Immature natural killer cell (primary cell): Measurements from ENCODE around the gene CPD. TPM values are rescaled to one million over a fixed set of nuclear protein-coding genes. Genes with fewer than 3 reads are reported as not detected.
"Not testable (repeated sequence)": the region's sequence is repeated elsewhere in the genome, so short reads cannot be mapped to it uniquely, and the experiment has no call there.

Experiments used
- DNase-seq, 3 donors: peaks; one replicate each; pipeline ENCODE4 v3.0.0; 2022; ENCODE audit warnings: mixed read lengths in 1 of 3
- H3K27ac Mint-ChIP-seq, 6 donors: one replicate each; pipeline ENCODE4 v1.8.0; 2020; ENCODE audit warnings: mixed read lengths in 6 of 6, mild to moderate bottlenecking in 5 of 6, inconsistent platforms in 4 of 6, moderate library complexity in 3 of 6
- H3K27me3 Mint-ChIP-seq, 3 donors: one replicate each; pipeline ENCODE4 v1.8.0; 2020 to 2021; ENCODE audit warnings: low read depth in 3 of 3, mild to moderate bottlenecking in 3 of 3, mixed read lengths in 3 of 3, moderate library complexity in 3 of 3, inconsistent platforms in 1 of 3
- H3K36me3 Mint-ChIP-seq, 3 donors: one replicate each; pipeline ENCODE4 v1.8.0; 2020; ENCODE audit warnings: mixed read lengths in 3 of 3, inconsistent platforms in 2 of 3, mild to moderate bottlenecking in 2 of 3
- H3K4me1 Mint-ChIP-seq, 2 donors: one replicate each; pipeline ENCODE4 v1.8.0; 2020; ENCODE audit warnings: inconsistent platforms in 2 of 2, mild to moderate bottlenecking in 2 of 2, mixed read lengths in 2 of 2, moderate library complexity in 1 of 2
- H3K4me3 Mint-ChIP-seq, 5 donors: one replicate each; pipeline ENCODE4 v1.8.0; 2020; ENCODE audit warnings: mild to moderate bottlenecking in 5 of 5, mixed read lengths in 5 of 5, inconsistent platforms in 3 of 5, moderate library complexity in 3 of 5
- H3K9me3 Mint-ChIP-seq, 6 donors: one replicate each; pipeline ENCODE4 v1.8.0; 2020; ENCODE audit warnings: mild to moderate bottlenecking in 6 of 6, mixed read lengths in 6 of 6, inconsistent platforms in 4 of 6, moderate library complexity in 3 of 6
- polyA plus RNA-seq, 3 donors: library from polyadenylated mRNA; unstranded; fragments of 300-500 nt; fragmentation: Illumina TruSeq; gene quantifications; one replicate each; pipeline ENCODE4 v1.2.3, GENCODE V29; 2021

Gene CPD
- polyA plus RNA-seq, 3 donors from 2014 or later: 22.0 to 37.4 (median 24.8) TPM

GRCh38 chr17:30436729-30437128 is 58.0 kb downstream of the CPD start:
- DNase-seq: no peak
- Mint-ChIP-seq H3K36me3 (peaks cover 24 to 38% (median 30%) of the 10 kb centered on the region in 3 donors), H3K4me1 (peaks cover 6 to 8% of the 10 kb centered on the region in 2 donors), H3K9me3 (no peaks in the 10 kb centered on the region), H3K4me3 (no peak overlapping the region), H3K27ac (peak overlapping the region in 1 of 6 donors; percentile 28), H3K27me3 (peaks cover 0 to 5% (median 2%) of the 10 kb centered on the region in 3 donors)

GRCh38 chr17:30443721-30444120 is 65.0 kb downstream of the CPD start:
- no peak for DNase-seq
- H3K4me3 Mint-ChIP-seq: no peak overlapping the region
- H3K4me1 Mint-ChIP-seq: peaks cover 5 to 11% of the 10 kb centered on the region in 2 donors
- peaks cover 24 to 36% (median 31%) of the 10 kb centered on the region in 3 donors for H3K36me3 Mint-ChIP-seq
- H3K27me3 Mint-ChIP-seq: no peaks in the 10 kb centered on the region
- H3K27ac Mint-ChIP-seq: peak overlapping the region in 1 of 6 donors; percentile 5
- H3K9me3 Mint-ChIP-seq: no peaks in the 10 kb centered on the region

GRCh38 chr17:30446640-30447039 is 67.9 kb downstream of the CPD start:
- H3K4me1 Mint-ChIP-seq: peaks cover 5 to 11% of the 10 kb centered on the region in 2 donors
- not testable (repeated sequence) for H3K27me3 Mint-ChIP-seq, H3K4me3 Mint-ChIP-seq, DNase-seq, H3K9me3 Mint-ChIP-seq
- H3K27ac Mint-ChIP-seq: peak overlapping the region in 2 of 6 donors; percentile 39 to 66
- H3K36me3 Mint-ChIP-seq: peaks cover 31 to 42% (median 38%) of the 10 kb centered on the region in 3 donors

DNA sequence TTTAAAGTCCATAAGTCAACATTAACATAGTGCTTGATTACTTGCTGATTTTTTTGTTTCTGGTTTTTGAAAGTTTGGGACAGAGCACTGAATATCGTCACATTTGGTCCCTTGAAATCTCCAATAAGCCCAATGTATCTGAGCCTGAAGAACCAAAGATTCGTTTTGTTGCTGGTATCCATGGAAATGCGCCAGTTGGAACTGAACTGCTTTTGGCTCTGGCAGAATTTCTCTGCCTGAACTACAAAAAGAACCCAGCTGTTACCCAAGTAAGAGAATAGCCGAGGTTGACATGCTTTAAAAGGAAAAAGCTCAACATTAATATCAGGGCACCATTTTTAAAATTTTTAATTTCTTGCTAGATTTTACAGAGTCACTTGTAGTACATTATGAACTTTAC is 70.8 kb downstream of the CPD start:
- no peak for DNase-seq
- no peaks in the 10 kb centered on the region for H3K9me3 Mint-ChIP-seq
- peaks cover 36 to 42% (median 38%) of the 10 kb centered on the region in 3 donors for H3K36me3 Mint-ChIP-seq
- H3K4me3 Mint-ChIP-seq: no peak overlapping the region
- peaks cover 6 to 11% of the 10 kb centered on the region in 2 donors for H3K4me1 Mint-ChIP-seq
- no peak overlapping the region for H3K27ac Mint-ChIP-seq
- H3K27me3 Mint-ChIP-seq: peaks cover 0 to 2% (median 2%) of the 10 kb centered on the region in 3 donors

DNA sequence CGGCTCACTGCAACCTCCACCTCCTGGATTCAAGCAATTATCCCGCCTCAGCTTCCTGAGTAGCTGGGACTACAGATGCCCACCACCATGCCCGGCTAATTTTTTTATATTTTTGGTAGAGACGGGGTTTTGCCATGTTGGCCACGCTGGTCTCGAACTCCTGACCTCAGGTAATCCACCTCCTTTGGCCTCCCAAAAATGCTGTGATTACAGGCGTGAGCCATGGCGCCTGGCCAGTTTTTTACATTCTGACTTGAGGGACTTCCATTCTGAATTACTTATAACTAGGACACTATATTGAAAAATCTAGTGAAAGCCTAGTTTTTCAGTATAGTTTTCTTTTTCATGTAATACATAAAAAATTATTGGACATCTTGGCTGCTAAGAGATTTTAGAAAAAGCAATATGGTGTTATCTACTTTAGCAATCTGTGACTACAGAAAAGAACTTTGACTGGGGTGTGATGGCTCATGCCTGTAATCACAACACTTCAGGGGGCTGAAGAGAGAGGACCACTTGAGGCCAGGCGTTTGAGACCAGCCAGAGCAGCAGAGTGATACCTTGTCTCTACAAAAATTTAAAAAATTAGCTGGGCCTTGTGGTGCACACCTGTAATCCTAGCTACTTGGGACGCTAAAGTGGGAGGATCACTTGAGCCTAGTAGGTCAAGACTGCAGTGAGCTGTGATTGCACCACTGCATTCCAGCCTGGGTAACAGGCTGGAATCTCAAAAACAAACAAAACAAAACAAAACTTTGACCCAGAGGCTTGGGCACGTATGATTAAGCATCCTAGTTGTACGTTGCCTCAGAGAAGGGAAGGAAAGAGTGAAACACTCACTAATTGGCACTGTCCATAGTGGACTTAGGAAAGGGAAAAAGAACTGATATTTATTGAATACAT is 71.6 kb downstream of the CPD start:
- H3K4me1 Mint-ChIP-seq: peaks cover 7 to 11% of the 10 kb centered on the region in 2 donors
- H3K9me3 Mint-ChIP-seq: no peaks in the 10 kb centered on the region
- peaks cover 0 to 2% (median 2%) of the 10 kb centered on the region in 3 donors for H3K27me3 Mint-ChIP-seq
- H3K36me3 Mint-ChIP-seq: peaks cover 36 to 43% (median 37%) of the 10 kb centered on the region in 3 donors
- no peak for DNase-seq
- H3K4me3 Mint-ChIP-seq: no peak overlapping the region
- H3K27ac Mint-ChIP-seq: peak overlapping the region in 1 of 6 donors; percentile 34

DNA sequence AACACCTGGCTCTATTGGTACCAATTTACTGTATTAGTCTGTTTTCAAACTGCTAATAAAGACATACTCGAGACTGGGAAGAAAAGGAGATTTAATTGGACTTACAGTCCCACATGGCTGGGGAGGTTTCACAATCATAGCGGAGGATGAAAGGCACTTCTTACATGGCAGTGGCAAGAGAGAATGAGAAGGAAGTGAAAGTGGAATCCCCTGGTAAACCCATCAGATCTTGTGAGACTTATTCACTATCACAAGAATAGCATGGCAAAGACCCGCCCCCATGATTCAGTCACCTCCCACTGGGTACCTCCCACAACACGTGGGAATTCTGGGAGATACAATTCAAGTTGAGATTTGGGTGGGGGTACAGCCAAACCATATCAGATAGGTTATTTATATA is 75.9 kb downstream of the CPD start:
- H3K4me3 Mint-ChIP-seq: no peak overlapping the region
- H3K9me3 Mint-ChIP-seq: no peaks in the 10 kb centered on the region
- H3K4me1 Mint-ChIP-seq: peaks cover 0 to 2% of the 10 kb centered on the region in 2 donors
- H3K36me3 Mint-ChIP-seq: peaks cover 38 to 44% (median 39%) of the 10 kb centered on the region in 3 donors
- H3K27me3 Mint-ChIP-seq: peaks cover 2 to 3% (median 2%) of the 10 kb centered on the region in 3 donors
- no peak overlapping the region for H3K27ac Mint-ChIP-seq
- no peak for DNase-seq

GRCh38 chr17:30458371-30458770 is 79.6 kb downstream of the CPD start:
- Mint-ChIP-seq H3K9me3 (no peaks in the 10 kb centered on the region), H3K27me3 (peaks cover 0 to 3% (median 2%) of the 10 kb centered on the region in 3 donors), H3K27ac (no peak overlapping the region), H3K4me1 (peaks cover 0 to 2% of the 10 kb centered on the region in 2 donors), H3K36me3 (peaks cover 32 to 47% (median 36%) of the 10 kb centered on the region in 3 donors), H3K4me3 (no peak overlapping the region)
- DNase-seq: no peak

GRCh38 chr17:30458797-30459413 is 80.2 kb downstream of the CPD start:
- H3K4me3 Mint-ChIP-seq, DNase-seq, H3K9me3 Mint-ChIP-seq, H3K27ac Mint-ChIP-seq, H3K4me1 Mint-ChIP-seq, H3K27me3 Mint-ChIP-seq: not testable (repeated sequence)
- peaks cover 32 to 48% (median 36%) of the 10 kb centered on the region in 3 donors for H3K36me3 Mint-ChIP-seq

DNA sequence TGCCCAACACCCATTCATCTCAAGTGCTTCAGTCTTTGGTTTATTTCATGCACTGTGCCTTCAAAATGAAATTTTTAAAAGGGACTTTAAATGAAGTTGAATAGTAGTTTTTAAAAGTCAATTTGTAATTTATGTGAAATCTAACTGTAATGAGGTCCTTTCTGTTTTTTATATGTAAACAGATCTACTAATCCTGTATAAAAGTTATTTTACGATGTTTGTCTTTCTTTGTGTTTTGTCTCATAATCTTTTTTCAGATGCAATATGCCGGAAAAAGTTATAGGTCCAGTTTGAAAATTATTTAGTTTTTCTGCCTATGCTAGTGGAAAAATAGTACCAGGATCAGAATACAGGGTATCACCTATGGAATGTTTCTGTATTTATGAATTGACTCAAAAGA is 89.7 kb downstream of the CPD start:
- H3K9me3 Mint-ChIP-seq: no peaks in the 10 kb centered on the region

DNA sequence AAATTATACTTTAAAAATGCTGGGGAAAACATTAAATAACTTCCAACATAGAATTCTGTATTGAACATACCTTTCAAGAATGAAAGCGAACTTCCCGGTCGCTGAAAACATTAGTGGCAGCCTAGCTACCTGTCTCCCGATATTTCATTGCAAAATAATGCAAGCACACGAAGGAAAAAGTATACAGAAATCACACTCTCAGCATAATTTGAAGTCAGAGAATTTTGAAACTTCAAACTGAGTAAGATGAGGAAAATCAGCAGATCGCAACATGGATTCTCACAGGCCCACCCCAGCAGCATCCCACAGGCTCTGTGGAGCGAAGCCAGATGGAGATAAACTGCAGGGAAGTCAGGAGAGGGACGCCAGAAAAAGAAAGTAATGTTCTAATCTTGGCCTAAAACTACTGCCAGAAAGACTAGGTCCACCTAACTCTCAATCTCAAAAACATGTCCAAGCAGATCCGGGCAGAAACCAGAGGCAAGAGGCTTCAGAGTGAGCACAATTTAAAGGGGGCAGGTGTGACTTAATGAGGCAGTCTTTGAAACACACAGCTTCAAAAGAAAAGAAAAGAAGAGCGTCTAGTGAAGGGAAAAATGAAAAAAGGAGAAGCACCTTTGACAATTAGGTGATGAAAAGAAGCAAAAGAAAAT is 93.6 kb downstream of the CPD start:
- no peak for DNase-seq
- no peaks in the 10 kb centered on the region for H3K36me3 Mint-ChIP-seq
- H3K27ac Mint-ChIP-seq: no peak overlapping the region
- peaks cover 16 to 18% of the 10 kb centered on the region in 2 donors for H3K4me1 Mint-ChIP-seq
- no peak overlapping the region for H3K4me3 Mint-ChIP-seq
- H3K9me3 Mint-ChIP-seq: no peaks in the 10 kb centered on the region
- peaks cover 2 to 6% (median 4%) of the 10 kb centered on the region in 3 donors for H3K27me3 Mint-ChIP-seq

More for the DNA sequence above, 89.7 kb downstream of the CPD start:
- DNase-seq: no peak
- Mint-ChIP-seq H3K27ac (no peak overlapping the region), H3K36me3 (peaks cover 6 to 13% (median 9%) of the 10 kb centered on the region in 3 donors), H3K4me1 (no peaks in the 10 kb centered on the region), H3K4me3 (no peak overlapping the region), H3K27me3 (peaks cover 0 to 2% (median 0%) of the 10 kb centered on the region in 3 donors)

GRCh38 chr17:30475206-30475605 is 96.5 kb downstream of the CPD start:
- Mint-ChIP-seq H3K27ac (peak overlapping the region in 1 of 6 donors; percentile 96), H3K4me3 (no peak overlapping the region), H3K4me1 (peaks cover 29 to 40% of the 10 kb centered on the region in 2 donors), H3K27me3 (peaks cover 4 to 6% (median 5%) of the 10 kb centered on the region in 3 donors), H3K9me3 (no peaks in the 10 kb centered on the region), H3K36me3 (no peaks in the 10 kb centered on the region)
- no peak for DNase-seq

GRCh38 chr17:30476726-30477082 is 98.0 kb downstream of the CPD start:
- Mint-ChIP-seq H3K4me1 (peaks cover 29 to 50% of the 10 kb centered on the region in 2 donors), H3K4me3 (peak overlapping the region; percentile 95 to 99 (median 98)), H3K27ac (peak overlapping the region; percentile 93 to 99 (median 98)), H3K27me3 (peaks cover 4 to 6% (median 5%) of the 10 kb centered on the region in 3 donors), H3K9me3 (no peaks in the 10 kb centered on the region), H3K36me3 (peaks cover 0 to 7% (median 5%) of the 10 kb centered on the region in 3 donors)
- DNase-seq: no peak

DNA sequence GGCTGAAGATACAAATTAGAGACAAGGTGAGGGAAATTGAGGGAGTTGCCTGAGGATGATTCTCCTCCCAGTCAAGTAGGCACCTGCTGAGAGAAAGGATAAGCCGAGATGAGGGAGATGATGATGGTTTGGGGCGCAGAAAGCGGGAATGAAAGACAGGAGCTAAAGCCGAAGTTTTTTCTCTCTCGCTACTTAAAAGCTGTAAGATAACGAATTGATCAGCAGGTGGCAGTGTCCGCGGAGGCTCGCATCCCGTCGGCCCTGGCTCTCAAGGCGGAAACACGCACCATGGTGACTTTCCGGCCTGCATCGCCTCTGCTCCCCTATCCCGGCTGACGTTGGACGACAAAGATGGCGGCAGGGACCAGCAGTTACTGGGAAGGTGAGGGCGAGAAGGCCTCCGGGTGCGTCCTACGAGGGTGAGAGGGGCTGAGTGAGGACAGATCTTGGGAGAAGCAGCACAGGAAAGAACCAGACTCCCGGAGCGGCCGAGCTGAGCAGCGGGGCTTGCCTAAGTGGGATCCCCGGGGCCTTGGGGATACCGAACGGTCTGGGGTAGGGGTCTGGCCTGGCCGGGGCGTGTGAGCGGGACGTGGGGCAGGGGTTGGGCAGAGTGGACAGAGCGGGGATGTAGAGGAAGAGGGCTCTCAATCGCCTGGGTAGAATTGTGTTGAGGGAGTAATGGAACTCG is 98.5 kb downstream of the CPD start, which contains the start of gene GOSR1:
GOSR1 (plus strand) TSS at position 326 of the 691 bp plus-strand sequence; CDS start at position 352, 26 bp downstream.
- DNase-seq: peak; percentile 87 to 89 (median 87)
- peaks cover 29 to 53% of the 10 kb centered on the region in 2 donors for H3K4me1 Mint-ChIP-seq
- peaks cover 4 to 6% (median 5%) of the 10 kb centered on the region in 3 donors for H3K27me3 Mint-ChIP-seq
- peak within 1 kb of the TSS; percentile 93 to 99 (median 98) for H3K27ac Mint-ChIP-seq
- peaks cover 0 to 7% (median 5%) of the 10 kb centered on the region in 3 donors for H3K36me3 Mint-ChIP-seq
- peak within 1 kb of the TSS; percentile 95 to 99 (median 98) for H3K4me3 Mint-ChIP-seq
- H3K9me3 Mint-ChIP-seq: no peaks in the 10 kb centered on the region
